ENCODE results near the gene ABCB8. TPM values are rescaled to one million over a fixed set of nuclear protein-coding genes. Genes with fewer than 3 reads are reported as not detected.

Gene ABCB8
- total RNA-seq, 2 experiments from 2014 or later: 57.0 to 62.2 TPM

GRCh38 chr7:151083824-151084160 is 55.5 kb downstream of the ABCB8 start:
- ATAC-seq (ENCODE audit: poor library complexity) (peak; percentile 1), DNase-seq (no peak)
- H3K36me3 ChIP-seq (ENCODE audit: insufficient read depth, low read length): peaks cover 4% of the 10 kb centered on the region
- intact Hi-C loops (cut with DNase I, micrococcal nuclease): loop anchor here (1.0 to 10.0 kb wide), 5 partner anchors 25 to 1371 kb away; partner anchors contain the start of genes ABCB8 (in 1 of the 2), KCNH2 (in 1 of the 2) and ZNF862 (in 1 of the 2)
- H3K4me1 ChIP-seq (ENCODE audit: insufficient read depth, low read length): peaks cover 75% of the 10 kb centered on the region
- peak overlapping the region; percentile 79 for H3K4me3 ChIP-seq (ENCODE audit: low read length)
- peak overlapping the region in 1 of 2 donors; percentile 44 for H3K27ac ChIP-seq (ENCODE audit: low read depth in 1 of 2, low read length in 2 of 2)
- ChIA-PET CTCF (interaction anchor here (0.8 to 2.6 kb wide), 8 partner anchors 23 to 121 kb away, joined by 3 to 11 read pairs (median 4); partner anchors contain the start of gene ABCB8), POLR2A (interaction anchor here (0.6 to 1.6 kb wide), 3 partner anchors 25 to 1938 kb away, joined by 3 to 8 read pairs (median 3); partner anchors contain the start of genes ABCB8 and SLC4A2)
- H3K4me1 Mint-ChIP-seq (ENCODE audit: low read depth): peaks cover 50% of the 10 kb centered on the region
- peak overlapping the region; percentile 85 for H3K27ac Mint-ChIP-seq
- no peaks in the 10 kb centered on the region for H3K9me3 Mint-ChIP-seq
- peaks cover 4% of the 10 kb centered on the region for H3K27me3 Mint-ChIP-seq
- peak overlapping the region; percentile 88 for H3K4me3 Mint-ChIP-seq
- H3K27me3 ChIP-seq (ENCODE audit: control insufficient read depth in 1 of 2, insufficient read depth in 2 of 2, low read length in 2 of 2): no peaks in the 10 kb centered on the region
- no peak for TF ChIP-seq CTCF (IDR thresholded peaks at IDR 0.05)
- H3K36me3 Mint-ChIP-seq (ENCODE audit: low read depth): peaks cover 18% of the 10 kb centered on the region
- peaks cover 0 to 3% of the 10 kb centered on the region in 2 experiments for H3K9me3 ChIP-seq (ENCODE audit: control insufficient read depth in 1 of 2, insufficient read depth in 1 of 2, low read length in 2 of 2)

GRCh38 chr7:151085329-151085690 is 57.1 kb downstream of the ABCB8 start:
- ATAC-seq (ENCODE audit: poor library complexity) (no peak), DNase-seq (peak in 1 of 14 experiments; percentile 22)
- peak overlapping the region; percentile 85 for H3K27ac Mint-ChIP-seq
- H3K4me1 Mint-ChIP-seq (ENCODE audit: low read depth): peaks cover 48% of the 10 kb centered on the region
- no peak overlapping the region for H3K27ac ChIP-seq (ENCODE audit: low read depth in 1 of 2, low read length in 2 of 2)
- no peaks in the 10 kb centered on the region for H3K27me3 ChIP-seq (ENCODE audit: control insufficient read depth in 1 of 2, insufficient read depth in 2 of 2, low read length in 2 of 2)
- TF ChIP-seq CTCF (IDR thresholded peaks at IDR 0.05): no peak
- intact Hi-C loops (cut with DNase I, micrococcal nuclease): loop anchor here in 1 of 2 experiments (10.0 kb wide), 2 partner anchors 111 to 1251 kb away; partner anchors contain the start of genes KCNH2 and ZNF862
- POLR2A ChIA-PET: interaction anchor here (1.0 to 1.8 kb wide), 4 partner anchors 26 to 122 kb away, joined by 3 to 8 read pairs (median 4); partner anchors contain the start of gene ABCB8
- CTCF ChIA-PET: interaction anchor here (1.5 to 2.6 kb wide), 2 partner anchors 25 to 67 kb away, joined by 4 to 11 read pairs; no protein-coding TSS in a partner anchor
- H3K4me3 Mint-ChIP-seq: peak overlapping the region; percentile 90
- peaks cover 0 to 3% of the 10 kb centered on the region in 2 experiments for H3K9me3 ChIP-seq (ENCODE audit: control insufficient read depth in 1 of 2, insufficient read depth in 1 of 2, low read length in 2 of 2)
- H3K9me3 Mint-ChIP-seq: no peaks in the 10 kb centered on the region
- H3K4me1 ChIP-seq (ENCODE audit: insufficient read depth, low read length): peaks cover 75% of the 10 kb centered on the region
- peaks cover 8% of the 10 kb centered on the region for H3K27me3 Mint-ChIP-seq
- H3K4me3 ChIP-seq (ENCODE audit: low read length): peak overlapping the region; percentile 59
- peaks cover 14% of the 10 kb centered on the region for H3K36me3 Mint-ChIP-seq (ENCODE audit: low read depth)
- no peaks in the 10 kb centered on the region for H3K36me3 ChIP-seq (ENCODE audit: insufficient read depth, low read length)

DNA sequence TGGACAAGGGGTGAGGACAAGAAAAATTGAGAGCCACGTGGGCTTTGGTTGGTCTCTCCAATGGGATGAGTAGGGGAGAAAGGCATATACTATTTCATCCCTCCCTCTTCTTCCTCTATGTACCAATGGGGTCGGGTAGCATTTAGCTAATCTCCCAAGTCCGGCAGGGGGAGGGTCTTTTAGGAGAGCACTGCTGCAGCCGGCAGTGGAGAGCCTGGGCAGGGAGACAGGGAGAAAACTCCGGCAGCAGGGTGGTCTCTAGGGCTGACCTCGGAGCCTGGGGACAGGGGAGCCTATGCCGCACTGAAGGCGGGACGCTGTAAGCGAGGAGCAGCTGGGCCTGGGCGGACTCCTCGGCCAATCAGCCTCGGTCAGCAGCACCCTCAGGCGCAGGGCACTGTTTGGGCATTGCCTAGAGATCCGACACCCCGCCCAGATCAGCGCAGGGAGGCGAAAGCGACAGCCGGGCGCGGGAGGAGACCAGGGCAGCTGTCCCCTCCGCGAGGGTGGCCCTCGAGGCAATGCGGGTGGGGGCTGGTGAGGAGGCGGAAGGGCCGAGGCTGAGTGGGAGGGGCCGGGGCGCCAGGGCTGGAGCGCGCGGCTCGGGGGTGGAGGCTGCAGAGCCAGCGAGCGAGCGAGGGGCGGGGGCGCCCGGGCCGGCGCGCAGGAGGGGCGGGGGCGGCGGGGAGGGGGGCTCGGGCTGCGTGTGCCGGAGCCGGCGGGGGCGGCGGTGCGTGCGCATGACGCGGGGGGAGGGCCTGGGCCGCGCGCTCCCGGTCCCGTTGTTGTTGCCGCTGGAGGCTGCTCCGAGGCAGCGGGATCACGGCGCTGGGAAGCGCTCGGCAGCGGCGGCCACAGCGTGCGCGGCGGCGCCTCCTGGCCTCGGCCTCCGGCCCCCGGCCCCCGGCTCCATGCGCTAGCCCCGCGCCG is 57.7 kb downstream of the ABCB8 start, which contains the start of gene AGAP3:
Gene AGAP3 (plus strand): TSS at position 785 of the 930 bp plus-strand sequence. CDS start 267 bp downstream, outside the sequence.
- peaks cover 0 to 3% of the 10 kb centered on the region in 2 experiments for H3K9me3 ChIP-seq (ENCODE audit: control insufficient read depth in 1 of 2, insufficient read depth in 1 of 2, low read length in 2 of 2)
- no peak for TF ChIP-seq CTCF (IDR thresholded peaks at IDR 0.05)
- peaks cover 74% of the 10 kb centered on the region for H3K4me1 ChIP-seq (ENCODE audit: insufficient read depth, low read length)
- Mint-ChIP-seq H3K4me3 (peak within 1 kb of the TSS; percentile 90), H3K27ac (peak within 1 kb of the TSS; percentile 85), H3K9me3 (no peaks in the 10 kb centered on the region), H3K4me1 (ENCODE audit: low read depth) (peaks cover 48% of the 10 kb centered on the region), H3K27me3 (peaks cover 8% of the 10 kb centered on the region), H3K36me3 (ENCODE audit: low read depth) (peaks cover 14% of the 10 kb centered on the region)
- ChIA-PET POLR2A (interaction anchor here (1.1 to 1.8 kb wide), 4 partner anchors 27 to 72 kb away, joined by 3 to 8 read pairs (median 5); partner anchors contain the start of gene ABCB8), CTCF (no interaction called here)
- ATAC-seq (ENCODE audit: poor library complexity) (peak; percentile 7), DNase-seq (peak in 13 of 14 experiments; percentile 32 to 81 (median 57))
- H3K36me3 ChIP-seq (ENCODE audit: insufficient read depth, low read length): no peaks in the 10 kb centered on the region
- intact Hi-C loops (cut with DNase I, micrococcal nuclease): loop anchor here in 1 of 2 experiments (10.0 kb wide), 2 partner anchors 111 to 1251 kb away; partner anchors contain the start of genes KCNH2 and ZNF862
- H3K27me3 ChIP-seq (ENCODE audit: control insufficient read depth in 1 of 2, insufficient read depth in 2 of 2, low read length in 2 of 2): no peaks in the 10 kb centered on the region
- peak within 1 kb of the TSS; percentile 70 for H3K4me3 ChIP-seq (ENCODE audit: low read length)
- H3K27ac ChIP-seq (ENCODE audit: low read depth in 1 of 2, low read length in 2 of 2): no peak within 1 kb of the TSS
